HepG2 (cell line): ENCODE measurements around the gene PSENEN. TPM values are rescaled to one million over a fixed set of nuclear protein-coding genes. Genes with fewer than 3 reads are reported as not detected.

Experiments used
- CBFB ChIP-seq: sonication (generic); formaldehyde crosslinking; IDR thresholded peaks from 2 replicates; pipeline ENCODE4 v1.4.0; 2020; ENCODE audit warnings: missing genetic modification reagents
- CC2D1A ChIP-seq: sonication (generic); formaldehyde crosslinking; IDR thresholded peaks from 2 replicates; pipeline ENCODE4 v1.8.1; 2023; ENCODE audit warnings: mild to moderate bottlenecking, missing genetic modification reagents
- GPN1 ChIP-seq: sonication (generic); formaldehyde crosslinking; IDR thresholded peaks from 2 replicates; pipeline ENCODE4 v1.5.1; 2020; ENCODE audit warnings: missing genetic modification reagents, borderline replicate concordance
- HOXA5 ChIP-seq: sonication (generic); formaldehyde crosslinking; IDR thresholded peaks from 2 replicates; pipeline ENCODE4 v1.4.0; 2020; ENCODE audit warnings: missing genetic modification reagents
- KAT7 ChIP-seq: IDR thresholded peaks from 2 replicates; pipeline ENCODE4 v1.6.1; 2018; ENCODE audit warnings: borderline replicate concordance, missing compliant biosample characterization
- KAT8 ChIP-seq: IDR thresholded peaks from 2 replicates; pipeline ENCODE4 v1.6.1; 2016; ENCODE audit warnings: missing genetic modification reagents, missing compliant biosample characterization
- KDM2A ChIP-seq: sonication (generic); formaldehyde crosslinking; IDR thresholded peaks from 2 replicates; pipeline ENCODE4 v1.4.0; 2020; ENCODE audit warnings: low read depth, missing genetic modification reagents, borderline replicate concordance
- KLF12 ChIP-seq: sonication (generic); formaldehyde crosslinking; IDR thresholded peaks from 2 replicates; pipeline ENCODE4 v1.4.0; 2020; ENCODE audit warnings: missing genetic modification reagents, borderline replicate concordance
- NPAS2 ChIP-seq: sonication (generic); formaldehyde crosslinking; IDR thresholded peaks from 2 replicates; pipeline ENCODE4 v1.8.0; 2022; ENCODE audit warnings: mild to moderate bottlenecking, missing genetic modification reagents, borderline replicate concordance
- SOX6 ChIP-seq, 2 experiments: fragments of 450-650 bp in 1 of 2; sonication (generic) in 1 of 2; formaldehyde crosslinking in 1 of 2; IDR thresholded peaks; 2 replicates each; pipeline versions ENCODE4 v1.4.0 to v1.6.1; 2017 to 2020; ENCODE audit warnings: antibody characterized with exemption in 1 of 2, mild to moderate bottlenecking in 1 of 2, missing genetic modification reagents in 1 of 2
- TBP ChIP-seq: sonication (generic); formaldehyde crosslinking; IDR thresholded peaks from 2 replicates; pipeline ENCODE4 v1.5.0; 2020; ENCODE audit warnings: missing genetic modification reagents
- TBX3 ChIP-seq: fragments of 450-650 bp; IDR thresholded peaks from 2 replicates; pipeline ENCODE4 v1.6.1; 2017; ENCODE audit warnings: antibody characterized with exemption, mild to moderate bottlenecking, inconsistent platforms, borderline replicate concordance
- ZFP82 ChIP-seq: sonication (generic); formaldehyde crosslinking; IDR thresholded peaks from 2 replicates; pipeline ENCODE4 v1.5.1; 2020; ENCODE audit warnings: mild to moderate bottlenecking, missing genetic modification reagents, borderline replicate concordance
- ZMAT3 ChIP-seq: sonication (generic); formaldehyde crosslinking; conservative IDR thresholded peaks from 2 replicates; pipeline ENCODE4 v1.7.0; 2021; ENCODE audit warnings: missing genetic modification reagents
- ZNF234 ChIP-seq: sonication (generic); formaldehyde crosslinking; conservative IDR thresholded peaks from 2 replicates; pipeline ENCODE4 v1.5.1; 2020; ENCODE audit warnings: mild to moderate bottlenecking, missing genetic modification reagents
- ZNF274 ChIP-seq: sonication (generic); formaldehyde crosslinking; IDR thresholded peaks from 2 replicates; pipeline ENCODE4 v1.5.1; 2020; ENCODE audit warnings: mild to moderate bottlenecking, missing genetic modification reagents
- ZNF329 ChIP-seq: sonication (generic); formaldehyde crosslinking; IDR thresholded peaks from 2 replicates; pipeline ENCODE4 v1.9.0; 2021; ENCODE audit warnings: low read depth, mild to moderate bottlenecking, missing genetic modification reagents
- ZNF34 ChIP-seq: sonication (generic); formaldehyde crosslinking; IDR thresholded peaks from 2 replicates; pipeline ENCODE4 v1.4.0; 2020; ENCODE audit warnings: mild to moderate bottlenecking, missing genetic modification reagents, borderline replicate concordance
- ZNF451 ChIP-seq: sonication (generic); formaldehyde crosslinking; IDR thresholded peaks from 2 replicates; pipeline ENCODE4 v1.5.0; 2020; ENCODE audit warnings: mild to moderate bottlenecking, missing genetic modification reagents
- ZNF562 ChIP-seq: sonication (generic); formaldehyde crosslinking; IDR thresholded peaks from 2 replicates; pipeline ENCODE4 v1.8.0; 2022; ENCODE audit warnings: missing genetic modification reagents, borderline replicate concordance
- ZNF761 ChIP-seq: sonication (generic); formaldehyde crosslinking; conservative IDR thresholded peaks from 2 replicates; pipeline ENCODE4 v1.4.0; 2020; ENCODE audit warnings: mild to moderate bottlenecking, missing genetic modification reagents
- ZSCAN22 ChIP-seq: sonication (generic); formaldehyde crosslinking; IDR thresholded peaks from 2 replicates; pipeline ENCODE4 v1.4.0; 2020; ENCODE audit warnings: mild to moderate bottlenecking, missing genetic modification reagents
- polyA plus RNA-seq, 8 experiments: library from polyadenylated mRNA; depleted of rRNA in 3 of 8; stranded (reverse) in 7 of 8; unstranded in 1 of 8; fragments of >200 nt; fragmentation: Illumina TruSeq in 4 of 8; extraction: Trizol in 4 of 8; gene quantifications; 2 replicates each; pipeline versions ENCODE4 v1.2.1 to v1.2.3, GENCODE V29; 2011 to 2016; ENCODE audit warnings: low read depth in 4 of 8, missing spikeins in 1 of 8, mixed read lengths in 1 of 8; ENCODE audit not compliant: insufficient read depth in 1 of 8
- total RNA-seq, 5 experiments: library from RNA; depleted of rRNA; stranded (reverse); fragments of >200 nt; fragmentation: Illumina TruSeq; extraction: Trizol; gene quantifications; 2 replicates each; pipeline ENCODE4 v1.2.3, GENCODE V29; 2016; ENCODE audit warnings: low read depth in 1 of 5
- TF ChIP-seq, protein P1 (sequence below): sonication (generic); formaldehyde crosslinking; IDR thresholded peaks from 2 replicates; pipeline ENCODE4 v1.4.0; 2020; ENCODE audit warnings: missing genetic modification reagents, borderline replicate concordance
- TF ChIP-seq, protein P2 (sequence below): sonication (generic); formaldehyde crosslinking; IDR thresholded peaks from 2 replicates; pipeline ENCODE4 v1.4.0; 2020; ENCODE audit warnings: missing genetic modification reagents
- TF ChIP-seq, protein P3 (sequence below): sonication (generic); formaldehyde crosslinking; IDR thresholded peaks from 2 replicates; pipeline ENCODE4 v1.4.0; 2020; ENCODE audit warnings: missing genetic modification reagents

The PSENEN gene
- total and polyA plus RNA-seq, 2 of the 13 experiments (the other 11 are each of a cell fraction or from before 2014, with no cell fraction given): 16.9 to 34.2 TPM

DNA sequence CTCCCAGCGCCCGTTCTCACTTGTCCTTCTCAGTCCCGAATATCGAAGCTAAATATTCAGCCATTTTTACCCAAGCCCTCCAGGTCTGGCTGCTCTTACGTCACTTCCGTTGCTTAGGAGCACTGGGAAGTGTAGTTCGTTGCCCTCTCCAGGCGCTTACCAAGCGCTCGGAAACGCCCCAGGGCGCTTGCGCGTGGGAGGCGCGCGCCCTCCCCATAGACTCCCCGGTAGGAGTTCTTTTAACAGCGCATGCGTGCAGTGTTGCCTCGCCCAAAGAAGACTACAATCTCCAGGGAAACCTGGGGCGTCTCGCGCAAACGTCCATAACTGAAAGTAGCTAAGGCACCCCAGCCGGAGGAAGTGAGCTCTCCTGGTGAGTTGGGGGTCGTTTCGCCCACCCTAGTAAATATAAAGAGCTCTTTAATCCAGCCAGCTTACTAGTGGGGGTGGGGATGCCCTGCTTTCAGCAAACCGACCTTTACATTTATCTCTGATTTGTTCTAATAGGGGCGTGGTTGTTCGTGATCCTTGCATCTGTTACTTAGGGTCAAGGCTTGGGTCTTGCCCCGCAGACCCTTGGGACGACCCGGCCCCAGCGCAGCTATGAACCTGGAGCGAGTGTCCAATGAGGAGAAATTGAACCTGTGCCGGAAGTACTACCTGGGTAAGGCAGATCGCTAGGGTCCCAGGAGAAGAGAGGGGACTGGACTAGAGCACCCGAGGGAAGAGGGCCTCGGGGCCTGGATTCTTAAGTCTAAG is at the start of gene PSENEN, which contains the start of gene U2AF1L4 (continued):
- TF ChIP-seq, protein P1, sequence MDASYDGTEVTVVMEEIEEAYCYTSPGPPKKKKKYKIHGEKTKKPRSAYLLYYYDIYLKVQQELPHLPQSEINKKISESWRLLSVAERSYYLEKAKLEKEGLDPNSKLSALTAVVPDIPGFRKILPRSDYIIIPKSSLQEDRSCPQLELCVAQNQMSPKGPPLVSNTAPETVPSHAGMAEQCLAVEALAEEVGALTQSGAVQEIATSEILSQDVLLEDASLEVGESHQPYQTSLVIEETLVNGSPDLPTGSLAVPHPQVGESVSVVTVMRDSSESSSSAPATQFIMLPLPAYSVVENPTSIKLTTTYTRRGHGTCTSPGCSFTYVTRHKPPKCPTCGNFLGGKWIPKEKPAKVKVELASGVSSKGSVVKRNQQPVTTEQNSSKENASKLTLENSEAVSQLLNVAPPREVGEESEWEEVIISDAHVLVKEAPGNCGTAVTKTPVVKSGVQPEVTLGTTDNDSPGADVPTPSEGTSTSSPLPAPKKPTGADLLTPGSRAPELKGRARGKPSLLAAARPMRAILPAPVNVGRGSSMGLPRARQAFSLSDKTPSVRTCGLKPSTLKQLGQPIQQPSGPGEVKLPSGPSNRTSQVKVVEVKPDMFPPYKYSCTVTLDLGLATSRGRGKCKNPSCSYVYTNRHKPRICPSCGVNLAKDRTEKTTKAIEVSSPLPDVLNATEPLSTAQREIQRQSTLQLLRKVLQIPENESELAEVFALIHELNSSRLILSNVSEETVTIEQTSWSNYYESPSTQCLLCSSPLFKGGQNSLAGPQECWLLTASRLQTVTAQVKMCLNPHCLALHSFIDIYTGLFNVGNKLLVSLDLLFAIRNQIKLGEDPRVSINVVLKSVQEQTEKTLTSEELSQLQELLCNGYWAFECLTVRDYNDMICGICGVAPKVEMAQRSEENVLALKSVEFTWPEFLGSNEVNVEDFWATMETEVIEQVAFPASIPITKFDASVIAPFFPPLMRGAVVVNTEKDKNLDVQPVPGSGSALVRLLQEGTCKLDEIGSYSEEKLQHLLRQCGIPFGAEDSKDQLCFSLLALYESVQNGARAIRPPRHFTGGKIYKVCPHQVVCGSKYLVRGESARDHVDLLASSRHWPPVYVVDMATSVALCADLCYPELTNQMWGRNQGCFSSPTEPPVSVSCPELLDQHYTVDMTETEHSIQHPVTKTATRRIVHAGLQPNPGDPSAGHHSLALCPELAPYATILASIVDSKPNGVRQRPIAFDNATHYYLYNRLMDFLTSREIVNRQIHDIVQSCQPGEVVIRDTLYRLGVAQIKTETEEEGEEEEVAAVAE (CRISPR knock-in tag): no peak
- TF ChIP-seq ZNF451 (CRISPR knock-in tag) (no peak), ZNF329 (CRISPR knock-in tag) (no peak), ZNF761 (CRISPR knock-in tag) (no peak), ZNF274 (no peak), KLF12 (CRISPR knock-in tag) (0 out of 2 replicates have a peak, but pooled peaks have one; percentile 13), ZFP82 (no peak), GPN1 (no peak), ZSCAN22 (no peak), TBX3 (no peak), NPAS2 (CRISPR knock-in tag) (no peak), ZMAT3 (CRISPR knock-in tag) (no peak), ZNF34 (CRISPR knock-in tag) (no peak), TBP (no peak), CC2D1A (CRISPR knock-in tag) (no peak), ZNF234 (no peak), KAT8 (CRISPR knock-in tag) (peak; percentile 54; the same call in 1 of the 2 replicates), SOX6 (IDR thresholded peaks at IDR 0.05) (no peak), SOX6 (CRISPR knock-in tag; IDR thresholded peaks at IDR 0.05) (no peak; the same call in 1 of the 2 replicates), HOXA5 (CRISPR knock-in tag) (no peak), ZNF562 (CRISPR knock-in tag) (no peak), CBFB (CRISPR knock-in tag) (no peak), KAT7 (CRISPR knock-in tag) (no peak), KDM2A (CRISPR knock-in tag) (no peak)
- TF ChIP-seq, protein P2, sequence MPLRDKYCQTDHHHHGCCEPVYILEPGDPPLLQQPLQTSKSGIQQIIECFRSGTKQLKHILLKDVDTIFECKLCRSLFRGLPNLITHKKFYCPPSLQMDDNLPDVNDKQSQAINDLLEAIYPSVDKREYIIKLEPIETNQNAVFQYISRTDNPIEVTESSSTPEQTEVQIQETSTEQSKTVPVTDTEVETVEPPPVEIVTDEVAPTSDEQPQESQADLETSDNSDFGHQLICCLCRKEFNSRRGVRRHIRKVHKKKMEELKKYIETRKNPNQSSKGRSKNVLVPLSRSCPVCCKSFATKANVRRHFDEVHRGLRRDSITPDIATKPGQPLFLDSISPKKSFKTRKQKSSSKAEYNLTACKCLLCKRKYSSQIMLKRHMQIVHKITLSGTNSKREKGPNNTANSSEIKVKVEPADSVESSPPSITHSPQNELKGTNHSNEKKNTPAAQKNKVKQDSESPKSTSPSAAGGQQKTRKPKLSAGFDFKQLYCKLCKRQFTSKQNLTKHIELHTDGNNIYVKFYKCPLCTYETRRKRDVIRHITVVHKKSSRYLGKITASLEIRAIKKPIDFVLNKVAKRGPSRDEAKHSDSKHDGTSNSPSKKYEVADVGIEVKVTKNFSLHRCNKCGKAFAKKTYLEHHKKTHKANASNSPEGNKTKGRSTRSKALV: no peak
- TF ChIP-seq, protein P3, sequence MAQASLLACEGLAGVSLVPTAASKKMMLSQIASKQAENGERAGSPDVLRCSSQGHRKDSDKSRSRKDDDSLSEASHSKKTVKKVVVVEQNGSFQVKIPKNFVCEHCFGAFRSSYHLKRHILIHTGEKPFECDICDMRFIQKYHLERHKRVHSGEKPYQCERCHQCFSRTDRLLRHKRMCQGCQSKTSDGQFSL: no peak
